WTC11 (cell line): ENCODE results near the gene CTDP1. TPM values are rescaled to one million over a fixed set of nuclear protein-coding genes. Genes with fewer than 3 reads are reported as not detected.

Source experiments
- ATAC-seq: fragments of 200-7000 bp; cut with Tn5 transposase; 2 replicates; pipeline ENCODE4 v1.10.0; 2021; ENCODE audit warnings: mild to moderate bottlenecking, moderate library complexity
- CTCF ChIA-PET: fragments of 300-600 bp; sonication (Branson Sonifier 250); formaldehyde crosslinking; loops from one replicate; lab custom pipeline; 2021; ENCODE audit warnings: antibody characterized with exemption; lab: Charles Lee
- POLR2A ChIA-PET: fragments of 350-600 bp; sonication (Branson Sonifier 250); formaldehyde crosslinking; loops from one replicate; lab custom pipeline; 2021; ENCODE audit warnings: antibody characterized with exemption; lab: Charles Lee
- DNase-seq: peaks from one replicate; pipeline ENCODE4 v3.0.0; 2021; ENCODE audit warnings: low spot score
- H3K27ac Mint-ChIP-seq: 2 replicates; pipeline ENCODE4 v1.8.0; 2021; ENCODE audit warnings: mixed read lengths
- H3K27me3 Mint-ChIP-seq: 2 replicates; pipeline ENCODE4 v1.8.0; 2021; ENCODE audit warnings: low read depth, mild to moderate bottlenecking, moderate library complexity, mixed read lengths
- H3K36me3 Mint-ChIP-seq: 2 replicates; pipeline ENCODE4 v1.8.0; 2021; ENCODE audit warnings: mixed read lengths
- H3K4me1 Mint-ChIP-seq: 2 replicates; pipeline ENCODE4 v1.8.0; 2022; ENCODE audit warnings: mixed read lengths
- H3K4me3 Mint-ChIP-seq: 2 replicates; pipeline ENCODE4 v1.8.0; 2021; ENCODE audit warnings: mild to moderate bottlenecking, moderate library complexity, mixed read lengths
- H3K9me3 Mint-ChIP-seq: 2 replicates; pipeline ENCODE4 v1.8.0; 2021; ENCODE audit warnings: mixed read lengths
- ATF1 ChIP-seq: sonication (generic); formaldehyde crosslinking; IDR thresholded peaks from 2 replicates; pipeline ENCODE4 v1.8.1; 2023; ENCODE audit warnings: mild to moderate bottlenecking, moderate library complexity, missing genetic modification reagents
- ATF3 ChIP-seq: sonication (generic); formaldehyde crosslinking; conservative IDR thresholded peaks from 2 replicates; pipeline ENCODE4 v1.8.1; 2022; ENCODE audit warnings: mild to moderate bottlenecking, missing genetic modification reagents
- CBFB ChIP-seq: sonication (generic); formaldehyde crosslinking; IDR thresholded peaks from 2 replicates; pipeline ENCODE4 v1.8.1; 2022; ENCODE audit warnings: mild to moderate bottlenecking, low read depth, missing genetic modification reagents
- CREB1 ChIP-seq: sonication (generic); formaldehyde crosslinking; IDR thresholded peaks from 2 replicates; pipeline ENCODE4 v1.8.0; 2023; ENCODE audit warnings: mild to moderate bottlenecking, missing genetic modification reagents
- CREM ChIP-seq: sonication (generic); formaldehyde crosslinking; IDR thresholded peaks from 2 replicates; pipeline ENCODE4 v1.8.1; 2022; ENCODE audit warnings: mild to moderate bottlenecking, missing genetic modification reagents, moderate library complexity
- CTCF ChIP-seq: fragments of 200-600 bp; IDR thresholded peaks from 2 replicates; pipeline ENCODE4 v1.8.0; 2022; ENCODE audit warnings: antibody characterized with exemption
- ETV6 ChIP-seq: sonication (generic); formaldehyde crosslinking; IDR thresholded peaks from 2 replicates; pipeline ENCODE4 v1.8.1; 2022; ENCODE audit warnings: mild to moderate bottlenecking, missing genetic modification reagents
- FOXK1 ChIP-seq: sonication (generic); formaldehyde crosslinking; IDR thresholded peaks from 2 replicates; pipeline ENCODE4 v1.8.0; 2022; ENCODE audit warnings: mild to moderate bottlenecking, moderate library complexity, missing genetic modification reagents
- FOXP1 ChIP-seq: sonication (generic); formaldehyde crosslinking; IDR thresholded peaks from 2 replicates; pipeline ENCODE4 v1.8.0; 2022; ENCODE audit warnings: missing genetic modification reagents, mild to moderate bottlenecking, moderate library complexity, borderline replicate concordance
- JAZF1 ChIP-seq: fragments of 250-450 bp; sonication (Bioruptor Pico); IDR thresholded peaks from 2 replicates; pipeline ENCODE4 v1.9.0; 2021; ENCODE audit warnings: moderate library complexity, mild to moderate bottlenecking, inconsistent platforms
- MAX ChIP-seq: sonication (generic); formaldehyde crosslinking; IDR thresholded peaks from 2 replicates; pipeline ENCODE4 v1.8.0; 2022; ENCODE audit warnings: mild to moderate bottlenecking, missing genetic modification reagents
- TEAD1 ChIP-seq: sonication (generic); formaldehyde crosslinking; IDR thresholded peaks from 2 replicates; pipeline ENCODE4 v1.8.0; 2022; ENCODE audit warnings: mild to moderate bottlenecking, missing genetic modification reagents
- ZNF121 ChIP-seq: sonication (generic); formaldehyde crosslinking; IDR thresholded peaks from 2 replicates; pipeline ENCODE4 v1.8.0; 2023; ENCODE audit warnings: missing genetic modification reagents
- ZNF138 ChIP-seq: sonication (generic); formaldehyde crosslinking; conservative IDR thresholded peaks from 2 replicates; pipeline ENCODE4 v1.8.1; 2022; ENCODE audit warnings: mild to moderate bottlenecking, moderate library complexity, missing genetic modification reagents
- ZNF232 ChIP-seq: sonication (generic); formaldehyde crosslinking; IDR thresholded peaks from 2 replicates; pipeline ENCODE4 v1.8.0; 2022; ENCODE audit warnings: mild to moderate bottlenecking, missing genetic modification reagents
- ZNF416 ChIP-seq: fragments of 250-450 bp; sonication (Bioruptor Pico); IDR thresholded peaks from 2 replicates; pipeline ENCODE4 v1.9.0; 2021; ENCODE audit warnings: mild to moderate bottlenecking, inconsistent platforms
- ZNF423 ChIP-seq: fragments of 250-450 bp; sonication (Bioruptor Pico); IDR thresholded peaks from 2 replicates; pipeline ENCODE4 v2.1.2; 2022; ENCODE audit warnings: mild to moderate bottlenecking, moderate library complexity
- ZNF532 ChIP-seq: fragments of 250-450 bp; sonication (Bioruptor Pico); IDR thresholded peaks from 2 replicates; pipeline ENCODE4 v1.9.0; 2021; ENCODE audit warnings: mild to moderate bottlenecking, borderline replicate concordance
- total RNA-seq: library from RNA; stranded (reverse); gene quantifications from 3 replicates; pipeline ENCODE4 v1.2.3, GENCODE V29; 2021
- TF ChIP-seq, protein P1 (sequence below): sonication (generic); formaldehyde crosslinking; IDR thresholded peaks from 2 replicates; pipeline ENCODE4 v1.8.0; 2023; ENCODE audit warnings: missing genetic modification reagents
- TF ChIP-seq, protein P2 (sequence below): fragments of 250-450 bp; sonication (Bioruptor Pico); IDR thresholded peaks from 2 replicates; pipeline ENCODE4 v1.9.0; 2021; ENCODE audit warnings: moderate library complexity, mild to moderate bottlenecking, inconsistent platforms, borderline replicate concordance
- TF ChIP-seq, protein P3 (sequence below): sonication (generic); formaldehyde crosslinking; IDR thresholded peaks from 2 replicates; pipeline ENCODE4 v1.8.0; 2023; ENCODE audit warnings: missing genetic modification reagents, mild to moderate bottlenecking, borderline replicate concordance
- TF ChIP-seq, protein P4 (sequence below): fragments of 250-450 bp; sonication (Bioruptor Pico); IDR thresholded peaks from 2 replicates; pipeline ENCODE4 v1.9.0; 2021; ENCODE audit warnings: mild to moderate bottlenecking

The CTDP1 gene
- total RNA-seq, 1 experiment from 2014 or later: 39.7 TPM

- TF ChIP-seq, protein P1, sequence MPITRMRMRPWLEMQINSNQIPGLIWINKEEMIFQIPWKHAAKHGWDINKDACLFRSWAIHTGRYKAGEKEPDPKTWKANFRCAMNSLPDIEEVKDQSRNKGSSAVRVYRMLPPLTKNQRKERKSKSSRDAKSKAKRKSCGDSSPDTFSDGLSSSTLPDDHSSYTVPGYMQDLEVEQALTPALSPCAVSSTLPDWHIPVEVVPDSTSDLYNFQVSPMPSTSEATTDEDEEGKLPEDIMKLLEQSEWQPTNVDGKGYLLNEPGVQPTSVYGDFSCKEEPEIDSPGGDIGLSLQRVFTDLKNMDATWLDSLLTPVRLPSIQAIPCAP (CRISPR knock-in tag): no peak
- no peak for TF ChIP-seq CBFB (CRISPR knock-in tag)
- TF ChIP-seq CREB1 (CRISPR knock-in tag): no peak
- TF ChIP-seq CTCF: no peak
- TF ChIP-seq, protein P2, sequence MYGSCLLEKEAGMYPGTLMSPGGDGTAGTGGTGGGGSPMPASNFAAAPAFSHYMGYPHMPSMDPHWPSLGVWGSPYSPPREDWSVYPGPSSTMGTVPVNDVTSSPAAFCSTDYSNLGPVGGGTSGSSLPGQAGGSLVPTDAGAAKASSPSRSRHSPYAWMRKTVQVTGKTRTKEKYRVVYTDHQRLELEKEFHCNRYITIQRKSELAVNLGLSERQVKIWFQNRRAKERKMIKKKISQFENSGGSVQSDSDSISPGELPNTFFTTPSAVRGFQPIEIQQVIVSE: no peak
- TF ChIP-seq ATF1: no peak
- TF ChIP-seq ZNF532 (CRISPR knock-in tag): no peak
- no peak for TF ChIP-seq ZNF423 (CRISPR knock-in tag)
- TF ChIP-seq ZNF121 (CRISPR knock-in tag): no peak
- no peak for TF ChIP-seq CREM (CRISPR knock-in tag)
- no peak for TF ChIP-seq ATF3 (CRISPR knock-in tag)
- TF ChIP-seq FOXK1 (CRISPR knock-in tag): no peak
- TF ChIP-seq JAZF1 (CRISPR knock-in tag): no peak
- TF ChIP-seq MAX (CRISPR knock-in tag): no peak
- TF ChIP-seq ETV6: no peak
- TF ChIP-seq ZNF416: no peak
- ATAC-seq (no peak), DNase-seq (no peak)
- POLR2A ChIA-PET: no interaction called here
- Mint-ChIP-seq H3K4me1 (peaks cover 25% of the 10 kb centered on the region), H3K36me3 (no peaks in the 10 kb centered on the region), H3K27me3 (peaks cover 10% of the 10 kb centered on the region; the same call in 1 of the 2 replicates), H3K9me3 (peaks cover 4% of the 10 kb centered on the region; the same call in 1 of the 2 replicates), H3K27ac (no peak overlapping the region), H3K4me3 (no peak overlapping the region)
- CTCF ChIA-PET: no interaction called here
These were observed 17.6 kb upstream of the CTDP1 start for GRCh38 chr18:79662034-79662433.

GRCh38 chr18:79662439-79662838 lies 17.2 kb upstream of the CTDP1 start:
- CTCF ChIA-PET: no interaction called here
- no peak for ATAC-seq
- Mint-ChIP-seq H3K4me3 (no peak overlapping the region), H3K4me1 (peaks cover 22% of the 10 kb centered on the region), H3K9me3 (peaks cover 4% of the 10 kb centered on the region; the same call in 1 of the 2 replicates), H3K27me3 (peaks cover 10% of the 10 kb centered on the region; the same call in 1 of the 2 replicates), H3K36me3 (no peaks in the 10 kb centered on the region), H3K27ac (no peak overlapping the region)
- no peak for DNase-seq
- POLR2A ChIA-PET: no interaction called here
- TF ChIP-seq FOXP1 (CRISPR knock-in tag): no peak
- TF ChIP-seq, protein P3, sequence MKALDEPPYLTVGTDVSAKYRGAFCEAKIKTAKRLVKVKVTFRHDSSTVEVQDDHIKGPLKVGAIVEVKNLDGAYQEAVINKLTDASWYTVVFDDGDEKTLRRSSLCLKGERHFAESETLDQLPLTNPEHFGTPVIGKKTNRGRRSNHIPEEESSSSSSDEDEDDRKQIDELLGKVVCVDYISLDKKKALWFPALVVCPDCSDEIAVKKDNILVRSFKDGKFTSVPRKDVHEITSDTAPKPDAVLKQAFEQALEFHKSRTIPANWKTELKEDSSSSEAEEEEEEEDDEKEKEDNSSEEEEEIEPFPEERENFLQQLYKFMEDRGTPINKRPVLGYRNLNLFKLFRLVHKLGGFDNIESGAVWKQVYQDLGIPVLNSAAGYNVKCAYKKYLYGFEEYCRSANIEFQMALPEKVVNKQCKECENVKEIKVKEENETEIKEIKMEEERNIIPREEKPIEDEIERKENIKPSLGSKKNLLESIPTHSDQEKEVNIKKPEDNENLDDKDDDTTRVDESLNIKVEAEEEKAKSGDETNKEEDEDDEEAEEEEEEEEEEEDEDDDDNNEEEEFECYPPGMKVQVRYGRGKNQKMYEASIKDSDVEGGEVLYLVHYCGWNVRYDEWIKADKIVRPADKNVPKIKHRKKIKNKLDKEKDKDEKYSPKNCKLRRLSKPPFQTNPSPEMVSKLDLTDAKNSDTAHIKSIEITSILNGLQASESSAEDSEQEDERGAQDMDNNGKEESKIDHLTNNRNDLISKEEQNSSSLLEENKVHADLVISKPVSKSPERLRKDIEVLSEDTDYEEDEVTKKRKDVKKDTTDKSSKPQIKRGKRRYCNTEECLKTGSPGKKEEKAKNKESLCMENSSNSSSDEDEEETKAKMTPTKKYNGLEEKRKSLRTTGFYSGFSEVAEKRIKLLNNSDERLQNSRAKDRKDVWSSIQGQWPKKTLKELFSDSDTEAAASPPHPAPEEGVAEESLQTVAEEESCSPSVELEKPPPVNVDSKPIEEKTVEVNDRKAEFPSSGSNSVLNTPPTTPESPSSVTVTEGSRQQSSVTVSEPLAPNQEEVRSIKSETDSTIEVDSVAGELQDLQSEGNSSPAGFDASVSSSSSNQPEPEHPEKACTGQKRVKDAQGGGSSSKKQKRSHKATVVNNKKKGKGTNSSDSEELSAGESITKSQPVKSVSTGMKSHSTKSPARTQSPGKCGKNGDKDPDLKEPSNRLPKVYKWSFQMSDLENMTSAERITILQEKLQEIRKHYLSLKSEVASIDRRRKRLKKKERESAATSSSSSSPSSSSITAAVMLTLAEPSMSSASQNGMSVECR (CRISPR knock-in tag): no peak
- no peak for TF ChIP-seq CTCF
- TF ChIP-seq ZNF232 (CRISPR knock-in tag): no peak
- TF ChIP-seq TEAD1 (CRISPR knock-in tag): no peak
- no peak for TF ChIP-seq ZNF138 (CRISPR knock-in tag)
- TF ChIP-seq, protein P4, sequence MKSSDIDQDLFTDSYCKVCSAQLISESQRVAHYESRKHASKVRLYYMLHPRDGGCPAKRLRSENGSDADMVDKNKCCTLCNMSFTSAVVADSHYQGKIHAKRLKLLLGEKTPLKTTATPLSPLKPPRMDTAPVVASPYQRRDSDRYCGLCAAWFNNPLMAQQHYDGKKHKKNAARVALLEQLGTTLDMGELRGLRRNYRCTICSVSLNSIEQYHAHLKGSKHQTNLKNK: no peak
